ENCODE measurements around the gene KIRREL3. TPM values are rescaled to one million over a fixed set of nuclear protein-coding genes. Genes with fewer than 3 reads are reported as not detected.

KIRREL3 gene
- total RNA-seq, 1 donor from 2014 or later: 0.26 TPM

- Mint-ChIP-seq H3K27ac (no peak overlapping the region), H3K36me3 (ENCODE audit: insufficient read depth) (no peaks in the 10 kb centered on the region), H3K4me1 (ENCODE audit: low read depth) (no peaks in the 10 kb centered on the region), H3K4me3 (ENCODE audit: low read depth) (no peak overlapping the region), H3K27me3 (peaks cover 64% of the 10 kb centered on the region), H3K9me3 (ENCODE audit: low read depth) (no peaks in the 10 kb centered on the region)
- TF ChIP-seq CTCF (IDR thresholded peaks at IDR 0.05; ENCODE audit: unreplicated experiment): no peak
- DNase-seq (ENCODE audit: low spot score, unreplicated experiment): no peak
Measured at GRCh38 chr11:126630488-126630887, 370.1 kb downstream of the KIRREL3 start.

DNA sequence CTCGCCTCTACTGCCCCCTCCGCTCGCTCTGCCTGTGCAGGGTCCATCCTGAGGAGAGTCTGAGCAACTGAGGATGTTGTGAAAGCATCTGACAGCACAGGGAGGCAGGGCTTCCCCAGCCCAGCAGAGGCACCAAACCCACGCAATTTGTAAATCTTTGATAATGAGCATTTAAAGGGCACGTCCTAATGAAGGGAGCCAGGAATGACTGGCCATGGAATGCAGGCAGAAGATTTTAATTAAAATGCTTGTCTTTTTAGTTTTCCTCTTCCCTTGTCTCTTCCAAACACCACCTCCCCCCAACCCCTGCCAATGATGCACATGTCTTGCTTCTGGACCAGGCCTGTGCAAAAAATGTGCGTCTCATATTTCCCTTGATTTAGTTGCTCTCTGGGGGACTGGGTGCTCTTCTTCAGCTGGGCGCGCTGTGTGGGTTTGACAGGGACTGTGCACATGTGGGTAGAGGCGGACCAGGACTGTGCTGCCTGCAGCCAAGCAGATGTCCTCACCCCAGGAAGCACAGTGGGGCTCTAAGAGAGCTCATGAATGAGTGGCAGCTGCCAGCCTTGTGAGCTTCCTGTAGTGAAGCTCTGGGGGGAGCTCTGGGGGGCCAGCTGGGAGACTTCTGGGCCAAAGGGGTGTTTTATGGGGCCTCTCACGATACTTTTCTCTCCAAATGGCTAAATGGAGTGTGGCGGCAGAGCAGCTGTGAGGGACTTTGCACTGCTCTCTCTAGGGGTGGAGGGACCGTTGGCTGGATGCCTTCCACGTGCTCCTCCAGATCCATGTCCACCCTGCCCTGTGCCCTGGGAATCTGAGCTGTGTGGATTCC is 371.6 kb downstream of the KIRREL3 start:
- Mint-ChIP-seq H3K4me3 (ENCODE audit: low read depth) (no peak overlapping the region), H3K9me3 (ENCODE audit: low read depth) (no peaks in the 10 kb centered on the region), H3K27me3 (peaks cover 61% of the 10 kb centered on the region), H3K36me3 (ENCODE audit: insufficient read depth) (no peaks in the 10 kb centered on the region), H3K4me1 (ENCODE audit: low read depth) (no peaks in the 10 kb centered on the region), H3K27ac (no peak overlapping the region)
- TF ChIP-seq CTCF (IDR thresholded peaks at IDR 0.05; ENCODE audit: unreplicated experiment): no peak
- DNase-seq (ENCODE audit: low spot score, unreplicated experiment): no peak

- DNase-seq (ENCODE audit: low spot score, unreplicated experiment): no peak
- Mint-ChIP-seq H3K36me3 (ENCODE audit: insufficient read depth) (no peaks in the 10 kb centered on the region), H3K9me3 (ENCODE audit: low read depth) (no peaks in the 10 kb centered on the region), H3K27ac (no peak overlapping the region), H3K27me3 (peaks cover 57% of the 10 kb centered on the region), H3K4me1 (ENCODE audit: low read depth) (no peaks in the 10 kb centered on the region), H3K4me3 (ENCODE audit: low read depth) (no peak overlapping the region)
- no peak for TF ChIP-seq CTCF (IDR thresholded peaks at IDR 0.05; ENCODE audit: unreplicated experiment)
Measured at GRCh38 chr11:126628450-126628789, 372.1 kb downstream of the KIRREL3 start.

DNA sequence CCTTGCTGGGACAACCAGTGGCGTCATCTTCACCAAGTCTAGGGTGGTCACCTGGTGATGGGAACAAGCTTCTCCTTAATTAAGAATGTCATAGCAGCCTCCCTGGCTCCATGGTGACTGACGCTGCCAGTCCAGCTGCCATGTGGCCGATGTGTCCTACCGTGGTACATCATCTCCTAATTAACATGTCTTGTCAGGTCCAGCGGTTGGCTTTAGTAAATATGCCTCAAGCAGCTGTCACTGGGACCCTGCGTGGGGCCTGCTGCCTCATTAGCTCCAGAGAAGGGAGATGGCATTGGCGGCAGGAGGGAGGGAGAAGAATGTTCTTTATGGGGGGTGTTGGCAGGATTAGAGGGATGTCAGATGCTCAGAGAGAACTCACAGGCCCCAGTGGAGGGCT is 373.1 kb downstream of the KIRREL3 start:
- Mint-ChIP-seq H3K4me3 (ENCODE audit: low read depth) (no peak overlapping the region), H3K4me1 (ENCODE audit: low read depth) (no peaks in the 10 kb centered on the region), H3K9me3 (ENCODE audit: low read depth) (no peaks in the 10 kb centered on the region), H3K27ac (no peak overlapping the region), H3K36me3 (ENCODE audit: insufficient read depth) (no peaks in the 10 kb centered on the region), H3K27me3 (peaks cover 56% of the 10 kb centered on the region)
- no peak for DNase-seq (ENCODE audit: low spot score, unreplicated experiment)
- no peak for TF ChIP-seq CTCF (IDR thresholded peaks at IDR 0.05; ENCODE audit: unreplicated experiment)

- Mint-ChIP-seq H3K4me1 (ENCODE audit: low read depth) (no peaks in the 10 kb centered on the region), H3K4me3 (ENCODE audit: low read depth) (no peak overlapping the region), H3K9me3 (ENCODE audit: low read depth) (no peaks in the 10 kb centered on the region), H3K36me3 (ENCODE audit: insufficient read depth) (no peaks in the 10 kb centered on the region), H3K27me3 (peaks cover 43% of the 10 kb centered on the region), H3K27ac (no peak overlapping the region)
- no peak for TF ChIP-seq CTCF (IDR thresholded peaks at IDR 0.05; ENCODE audit: unreplicated experiment)
- DNase-seq (ENCODE audit: low spot score, unreplicated experiment): no peak
Measured at GRCh38 chr11:126624506-126624905, 376.1 kb downstream of the KIRREL3 start.

All from progenitor cell of endocrine pancreas (in vitro differentiated cells).